Mucosa of rectum (tissue), 2 donors: Measurements from ENCODE around the gene CDKL5.

Experiments
- H3K27ac ChIP-seq, 2 donors: one replicate each; pipeline ENCODE4 v1.7.0; 2013; ENCODE audit warnings: inconsistent platforms in 2 of 2, low read depth in 2 of 2, low read length in 2 of 2
- H3K27me3 ChIP-seq, 2 donors: one replicate each; pipeline ENCODE4 v1.7.0; 2013; ENCODE audit warnings: low read length in 2 of 2; ENCODE audit not compliant: control insufficient read depth in 2 of 2, insufficient read depth in 2 of 2
- H3K36me3 ChIP-seq, 2 donors: one replicate each; pipeline ENCODE4 v1.7.0; 2013; ENCODE audit warnings: low read length in 2 of 2; ENCODE audit not compliant: control insufficient read depth in 2 of 2, insufficient read depth in 2 of 2
- H3K4me1 ChIP-seq, 2 donors: one replicate each; pipeline ENCODE4 v1.7.0; 2013; ENCODE audit warnings: low read length in 2 of 2, mild to moderate bottlenecking in 1 of 2; ENCODE audit not compliant: control insufficient read depth in 2 of 2, insufficient read depth in 2 of 2
- H3K4me3 ChIP-seq, 2 donors: one replicate each; pipeline ENCODE4 v1.7.0; 2013; ENCODE audit warnings: low read length in 2 of 2
- H3K9ac ChIP-seq, 2 donors: one replicate each; pipeline ENCODE4 v1.7.0; 2013; ENCODE audit warnings: low read length in 2 of 2, low read depth in 1 of 2, mild to moderate bottlenecking in 1 of 2
- H3K9me3 ChIP-seq, 2 donors: one replicate each; pipeline ENCODE4 v1.7.0; 2013; ENCODE audit warnings: low read length in 2 of 2; ENCODE audit not compliant: control insufficient read depth in 2 of 2
- donor health status: healthy.
- donor health status: Normal muscosa, but diverticular disease.

The CDKL5 gene

GRCh38 chrX:18425199-18426003 lies at the start of gene CDKL5:
TSS of gene CDKL5 (plus strand) at chrX:18425608. CDS start at chrX:18507097, 81,489 bp downstream.
- Histone ChIP-seq H3K27me3 (peaks cover 0 to 2% of the 10 kb centered on the region in 2 donors), H3K36me3 (no peaks in the 10 kb centered on the region), H3K4me3 (peak within 1 kb of the TSS; percentile 76 to 80), H3K27ac (peak within 1 kb of the TSS; percentile 47 to 52), H3K9ac (peak within 1 kb of the TSS; percentile 47 to 77), H3K9me3 (no peaks in the 10 kb centered on the region), H3K4me1 (no peaks in the 10 kb centered on the region)

GRCh38 chrX:18377796-18378195 lies 47.6 kb upstream of the CDKL5 start:
- H3K27ac ChIP-seq, result no peak overlapping the region
- H3K9ac ChIP-seq, result no peak overlapping the region
- H3K9me3 ChIP-seq, result no peaks in the 10 kb centered on the region
- H3K4me3 ChIP-seq, result no peak overlapping the region
- H3K27me3 ChIP-seq, result no peaks in the 10 kb centered on the region
- H3K4me1 ChIP-seq, result no peaks in the 10 kb centered on the region
- H3K36me3 ChIP-seq, result no peaks in the 10 kb centered on the region

GRCh38 chrX:18389966-18390365 lies 35.4 kb upstream of the CDKL5 start:
- Histone ChIP-seq H3K9me3 (no peaks in the 10 kb centered on the region), H3K4me3 (no peak overlapping the region), H3K27ac (no peak overlapping the region), H3K36me3 (no peaks in the 10 kb centered on the region), H3K27me3 (no peaks in the 10 kb centered on the region), H3K4me1 (no peaks in the 10 kb centered on the region), H3K9ac (no peak overlapping the region)

GRCh38 chrX:18390941-18391538 lies 34.4 kb upstream of the CDKL5 start:
- Histone ChIP-seq H3K4me3 (no peak overlapping the region), H3K9ac (no peak overlapping the region), H3K27me3 (no peaks in the 10 kb centered on the region), H3K9me3 (no peaks in the 10 kb centered on the region), H3K27ac (no peak overlapping the region), H3K4me1 (no peaks in the 10 kb centered on the region), H3K36me3 (no peaks in the 10 kb centered on the region)

- H3K4me3 ChIP-seq, result no peak overlapping the region
- no peak overlapping the region for H3K9ac ChIP-seq
- H3K27ac ChIP-seq, result no peak overlapping the region
These were observed 30.9 kb upstream of the CDKL5 start for GRCh38 chrX:18394477-18394876.

GRCh38 chrX:18401848-18402213 lies 23.6 kb upstream of the CDKL5 start:
- no peaks in the 10 kb centered on the region for H3K4me1 ChIP-seq
- no peak overlapping the region for H3K4me3 ChIP-seq
- no peaks in the 10 kb centered on the region for H3K36me3 ChIP-seq
- H3K9me3 ChIP-seq, result no peaks in the 10 kb centered on the region
- no peak overlapping the region for H3K27ac ChIP-seq
- no peaks in the 10 kb centered on the region for H3K27me3 ChIP-seq
- H3K9ac ChIP-seq, result no peak overlapping the region

More at GRCh38 chrX:18394477-18394876, 30.9 kb upstream of the CDKL5 start:
- no peaks in the 10 kb centered on the region for H3K27me3 ChIP-seq
- H3K36me3 ChIP-seq, result no peaks in the 10 kb centered on the region
- H3K4me1 ChIP-seq, result no peaks in the 10 kb centered on the region
- no peaks in the 10 kb centered on the region for H3K9me3 ChIP-seq

GRCh38 chrX:18406531-18407266 lies 18.7 kb upstream of the CDKL5 start:
- no peaks in the 10 kb centered on the region for H3K4me1 ChIP-seq
- no peak overlapping the region for H3K4me3 ChIP-seq
- H3K9me3 ChIP-seq, result no peaks in the 10 kb centered on the region
- H3K27ac ChIP-seq, result no peak overlapping the region
- H3K36me3 ChIP-seq, result no peaks in the 10 kb centered on the region
- H3K27me3 ChIP-seq, result no peaks in the 10 kb centered on the region
- H3K9ac ChIP-seq, result no peak overlapping the region

GRCh38 chrX:18410038-18410437 lies 15.4 kb upstream of the CDKL5 start:
- Histone ChIP-seq H3K9me3 (no peaks in the 10 kb centered on the region), H3K4me3 (no peak overlapping the region), H3K27me3 (no peaks in the 10 kb centered on the region), H3K9ac (no peak overlapping the region), H3K36me3 (no peaks in the 10 kb centered on the region), H3K4me1 (no peaks in the 10 kb centered on the region), H3K27ac (no peak overlapping the region)

GRCh38 chrX:18415386-18415785 lies 10.0 kb upstream of the CDKL5 start:
- no peaks in the 10 kb centered on the region for H3K4me1 ChIP-seq
- no peak overlapping the region for H3K27ac ChIP-seq
- H3K4me3 ChIP-seq, result no peak overlapping the region
- no peaks in the 10 kb centered on the region for H3K9me3 ChIP-seq
- H3K27me3 ChIP-seq, result no peaks in the 10 kb centered on the region
- H3K9ac ChIP-seq, result no peak overlapping the region
- H3K36me3 ChIP-seq, result no peaks in the 10 kb centered on the region

GRCh38 chrX:18422325-18422724 lies 3.1 kb upstream of the CDKL5 start:
- no peaks in the 10 kb centered on the region for H3K36me3 ChIP-seq
- no peaks in the 10 kb centered on the region for H3K9me3 ChIP-seq
- no peak overlapping the region for H3K9ac ChIP-seq
- H3K4me1 ChIP-seq, result no peaks in the 10 kb centered on the region
- H3K4me3 ChIP-seq, result no peak overlapping the region
- no peaks in the 10 kb centered on the region for H3K27me3 ChIP-seq
- no peak overlapping the region for H3K27ac ChIP-seq
